GM04503 (cell line): ENCODE data around the gene SLC34A3.
"Not testable (repeated sequence)": the region's sequence is repeated elsewhere in the genome, so short reads cannot be mapped to it uniquely, and the experiment has no call there.

Experiments used
- DNase-seq: peaks from one replicate; pipeline ENCODE4 v3.0.0-alpha.2; 2012; ENCODE audit warnings: low read depth

Gene SLC34A3

DNA sequence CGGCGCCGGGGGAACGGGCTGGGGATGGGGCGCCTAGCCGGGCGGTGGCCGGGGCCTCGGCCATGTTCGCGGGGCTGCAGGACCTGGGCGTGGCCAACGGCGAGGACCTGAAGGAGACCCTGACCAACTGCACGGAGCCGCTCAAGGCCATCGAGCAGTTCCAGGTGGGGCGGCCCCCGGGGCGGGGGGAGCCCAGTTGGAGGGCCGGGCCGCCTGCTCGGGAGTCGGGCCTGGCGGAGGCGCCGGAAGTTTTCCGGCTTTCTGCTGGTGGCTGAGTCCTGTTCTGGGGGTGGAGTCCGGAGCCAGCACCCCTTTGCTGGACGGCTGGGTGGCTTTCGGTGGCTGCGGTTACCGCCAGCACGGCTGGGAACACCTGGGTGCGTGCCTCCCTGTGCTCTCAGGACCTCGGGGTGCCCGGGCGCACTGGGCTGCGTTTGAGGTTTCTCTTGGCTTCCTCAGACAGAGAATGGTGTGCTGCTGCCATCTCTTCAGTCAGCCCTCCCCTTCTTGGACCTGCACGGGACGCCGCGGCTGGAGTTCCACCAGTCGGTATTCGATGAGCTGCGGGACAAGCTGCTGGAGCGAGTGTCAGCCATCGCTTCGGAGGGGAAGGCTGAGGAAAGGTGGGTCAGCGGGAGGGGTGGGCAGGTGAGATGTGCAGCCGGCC, 24.9 kb downstream of the SLC34A3 start:
- no peak for DNase-seq

DNA sequence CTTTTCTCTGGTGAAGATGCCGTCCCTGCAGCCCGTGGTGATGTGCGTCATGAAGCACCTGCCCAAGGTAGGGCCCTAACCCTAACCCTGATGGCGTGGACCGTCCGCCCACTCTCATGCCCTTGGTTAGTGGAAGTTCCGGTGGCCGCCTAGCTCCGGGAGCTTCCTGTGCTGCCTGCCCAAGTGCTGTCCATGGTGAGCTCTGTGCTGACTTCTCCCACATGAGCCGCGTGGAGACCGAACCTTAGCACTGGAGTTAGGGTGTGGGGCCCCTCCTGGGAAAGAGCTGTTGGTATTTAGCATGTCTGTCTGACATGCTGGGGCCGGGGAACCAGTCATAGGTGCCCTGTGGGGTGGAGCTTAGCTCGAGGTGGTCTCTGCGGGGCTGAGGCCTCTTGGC, 25.7 kb downstream of the SLC34A3 start:
- DNase-seq = no peak

- DNase-seq = no peak
These were observed 26.2 kb downstream of the SLC34A3 start for GRCh38 chr9:137256856-137257255.

DNA sequence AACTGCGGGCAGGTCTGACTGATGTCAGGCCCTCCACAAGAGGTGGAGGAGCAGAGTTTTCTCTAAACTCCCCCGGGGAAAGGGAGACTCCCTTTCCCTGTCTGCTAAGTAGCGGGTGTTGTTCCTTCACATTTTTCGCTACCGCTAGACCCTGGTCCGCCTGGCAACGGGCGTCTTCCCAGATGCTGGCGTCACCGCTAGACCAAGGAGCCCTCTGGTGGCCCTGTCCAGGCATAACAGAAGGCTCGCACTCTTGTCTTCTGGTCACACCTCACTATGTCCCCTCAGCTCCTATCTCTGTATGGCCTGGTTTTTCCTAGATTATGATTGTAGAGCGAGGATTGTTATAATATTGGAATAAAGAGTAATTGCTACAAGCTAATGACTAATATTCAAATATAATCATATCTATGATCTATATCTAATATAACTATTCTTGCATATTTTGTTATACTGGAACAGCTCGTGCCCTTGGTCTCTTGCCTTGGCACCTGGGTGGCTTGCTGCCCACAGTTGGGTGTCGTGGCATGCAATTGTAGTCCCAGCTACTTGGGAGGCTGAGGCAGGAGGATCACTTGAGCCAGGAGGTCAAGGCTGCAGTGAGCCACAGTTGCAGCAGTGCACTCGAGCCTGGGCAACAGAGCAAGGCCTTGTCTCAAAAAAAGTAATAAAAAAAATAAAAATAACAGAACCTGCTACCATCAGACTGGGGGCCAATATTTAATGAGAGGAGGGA, 31.6 kb downstream of the SLC34A3 start:
- DNase-seq = not testable (repeated sequence)

- DNase-seq = no peak
These were observed 32.2 kb downstream of the SLC34A3 start for GRCh38 chr9:137262909-137263285.

DNA sequence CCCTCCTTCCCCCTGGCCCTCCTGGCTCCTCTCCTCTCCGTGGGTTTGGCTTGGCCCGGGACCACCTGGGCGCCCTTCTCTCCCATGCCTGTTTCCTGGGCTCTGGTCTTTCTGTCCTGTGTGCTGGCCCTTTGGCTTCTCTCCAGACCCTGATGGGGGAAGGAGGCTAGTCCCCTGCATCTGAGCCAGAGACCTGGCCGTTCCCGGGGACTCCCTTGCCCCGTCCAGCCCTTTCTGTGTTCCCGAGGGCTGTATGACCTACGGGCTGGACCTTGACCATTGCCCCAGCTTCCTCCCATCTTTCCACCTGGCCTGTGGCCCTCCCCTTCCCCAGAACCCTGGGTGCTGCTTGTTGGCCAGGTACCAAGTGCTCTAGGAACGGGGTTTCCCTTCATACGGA, 32.8 kb downstream of the SLC34A3 start:
- no peak for DNase-seq

GRCh38 chr9:137264067-137264466, 33.4 kb downstream of the SLC34A3 start:
- DNase-seq = no peak

DNA sequence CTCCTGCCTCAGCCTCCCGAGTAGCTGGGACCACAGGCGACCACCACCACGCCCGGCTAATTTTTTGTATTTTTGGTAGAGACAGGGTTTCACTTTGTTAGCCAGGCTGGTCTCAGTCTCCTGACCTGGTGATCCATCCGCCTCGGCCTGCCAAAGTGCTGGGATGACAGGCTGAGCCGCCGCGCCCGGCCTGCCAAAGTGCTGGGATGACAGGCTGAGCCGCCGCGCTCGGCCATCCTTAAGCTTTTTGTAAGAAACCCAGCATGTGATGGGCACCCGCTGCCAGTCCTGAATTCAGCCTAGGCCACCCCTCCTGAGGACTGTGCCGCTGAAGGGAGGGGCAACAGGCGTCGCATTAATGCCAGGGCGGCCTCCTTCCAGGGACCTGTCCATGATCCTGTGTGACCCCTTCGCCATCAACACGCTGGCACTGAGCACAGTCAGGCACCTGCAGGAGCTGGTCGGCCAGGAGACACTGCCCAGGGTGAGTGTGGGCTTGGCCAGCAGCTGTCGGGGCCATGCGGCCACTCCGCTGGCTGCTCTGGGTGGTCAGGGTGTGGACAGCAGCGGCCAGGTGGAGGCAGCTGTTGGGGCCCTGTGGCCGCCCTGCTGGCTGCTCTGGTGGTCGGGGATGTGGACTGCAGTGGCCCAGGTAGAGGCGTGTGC, 34.9 kb downstream of the SLC34A3 start:
- no peak for DNase-seq

DNA sequence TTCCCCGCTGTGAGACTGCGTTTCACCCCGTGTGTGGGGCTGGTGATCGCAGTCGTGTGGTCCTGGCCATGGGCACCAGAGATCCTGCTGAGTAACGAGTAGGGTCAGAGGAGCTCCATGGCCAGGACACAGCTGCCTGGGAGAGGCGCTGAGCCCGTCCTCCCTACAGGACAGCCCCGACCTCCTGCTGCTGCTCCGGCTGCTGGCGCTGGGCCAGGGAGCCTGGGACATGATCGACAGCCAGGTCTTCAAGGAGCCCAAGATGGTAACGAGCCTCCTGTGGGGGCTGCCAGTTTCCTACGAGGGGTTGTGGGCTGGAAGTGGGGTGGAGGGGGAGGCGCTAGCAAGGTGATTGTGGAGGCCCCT, 35.4 kb downstream of the SLC34A3 start:
- no peak for DNase-seq

- no peak for DNase-seq
These were observed 36.1 kb downstream of the SLC34A3 start for GRCh38 chr9:137266585-137267453.

DNA sequence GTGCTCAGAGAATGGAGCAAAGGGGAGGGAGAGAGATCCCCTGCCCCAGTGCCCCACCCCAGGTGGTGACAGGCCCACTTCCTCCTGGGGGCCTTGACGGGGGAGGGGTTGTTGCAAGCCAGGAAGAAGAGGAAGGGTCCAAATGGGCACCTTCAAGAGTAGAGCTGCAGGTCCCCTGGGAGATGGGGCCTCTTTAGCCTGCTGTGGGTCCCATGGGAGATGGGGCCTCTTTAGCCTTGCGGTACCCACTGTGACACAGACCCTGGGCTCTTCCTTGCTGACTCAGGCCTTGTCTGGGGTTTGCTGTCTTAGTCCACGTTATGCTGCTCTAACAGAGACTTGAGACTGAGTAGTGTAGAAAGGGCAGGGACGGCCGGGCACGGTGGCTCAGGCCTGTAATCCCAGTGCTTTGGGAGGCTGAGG, 37.2 kb downstream of the SLC34A3 start:
- DNase-seq = no peak

DNA sequence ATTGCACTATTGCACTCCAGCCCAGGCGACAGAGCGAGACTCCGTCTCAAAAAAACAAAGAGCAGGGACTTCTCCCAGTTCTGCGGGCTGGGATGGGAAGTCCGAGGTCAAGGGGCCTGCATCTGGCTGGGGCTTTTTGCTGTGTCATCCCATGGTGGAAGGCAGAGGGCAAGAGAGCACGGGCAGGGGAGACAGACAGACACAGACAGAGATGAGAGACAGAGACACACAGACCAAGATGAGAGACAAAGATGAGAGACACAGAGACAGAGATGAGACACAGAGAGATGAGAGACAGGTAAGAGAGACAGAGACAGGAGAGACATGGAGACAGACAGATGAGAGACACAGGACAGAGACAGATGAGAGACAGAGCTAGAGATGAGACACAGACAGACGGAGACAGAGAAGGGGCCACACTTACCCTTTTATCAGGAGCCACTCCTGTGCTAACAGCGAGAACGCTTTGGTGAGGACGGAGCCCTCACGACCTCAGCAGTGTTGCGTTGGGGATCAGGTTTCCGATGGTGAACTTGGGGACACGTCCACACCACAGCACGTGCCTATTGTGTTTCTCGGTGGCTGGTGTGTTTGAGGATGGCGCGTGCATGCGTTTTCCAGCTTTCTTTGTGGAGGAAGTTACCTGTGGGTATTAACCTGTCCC, 38.0 kb downstream of the SLC34A3 start:
- no peak for DNase-seq

DNA sequence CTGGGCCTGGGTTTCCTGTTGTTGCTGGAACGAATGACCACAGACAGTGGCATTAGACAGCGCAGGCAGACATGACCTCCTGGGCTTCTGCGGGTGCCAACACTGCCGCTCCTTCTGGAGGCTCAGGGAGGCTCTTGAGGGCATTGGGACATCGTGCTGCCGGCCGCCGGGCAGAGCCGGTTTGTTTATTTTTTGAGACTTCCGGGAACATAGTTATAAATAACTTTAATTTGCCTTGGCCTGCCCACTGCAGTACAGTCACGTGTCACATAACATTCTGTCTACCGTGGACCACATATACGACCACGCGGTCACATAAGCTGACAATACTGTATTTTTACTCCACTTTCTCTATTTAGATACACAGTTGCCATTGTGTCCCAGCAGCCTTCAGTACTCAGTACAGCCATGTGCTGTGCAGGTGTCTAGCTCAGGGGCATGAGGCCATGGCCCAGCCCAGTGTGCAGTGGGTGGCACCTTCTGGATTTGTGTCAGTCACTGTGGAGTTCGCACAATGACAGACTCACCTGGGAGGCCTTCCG, 38.6 kb downstream of the SLC34A3 start:
- DNase-seq = no peak

DNA sequence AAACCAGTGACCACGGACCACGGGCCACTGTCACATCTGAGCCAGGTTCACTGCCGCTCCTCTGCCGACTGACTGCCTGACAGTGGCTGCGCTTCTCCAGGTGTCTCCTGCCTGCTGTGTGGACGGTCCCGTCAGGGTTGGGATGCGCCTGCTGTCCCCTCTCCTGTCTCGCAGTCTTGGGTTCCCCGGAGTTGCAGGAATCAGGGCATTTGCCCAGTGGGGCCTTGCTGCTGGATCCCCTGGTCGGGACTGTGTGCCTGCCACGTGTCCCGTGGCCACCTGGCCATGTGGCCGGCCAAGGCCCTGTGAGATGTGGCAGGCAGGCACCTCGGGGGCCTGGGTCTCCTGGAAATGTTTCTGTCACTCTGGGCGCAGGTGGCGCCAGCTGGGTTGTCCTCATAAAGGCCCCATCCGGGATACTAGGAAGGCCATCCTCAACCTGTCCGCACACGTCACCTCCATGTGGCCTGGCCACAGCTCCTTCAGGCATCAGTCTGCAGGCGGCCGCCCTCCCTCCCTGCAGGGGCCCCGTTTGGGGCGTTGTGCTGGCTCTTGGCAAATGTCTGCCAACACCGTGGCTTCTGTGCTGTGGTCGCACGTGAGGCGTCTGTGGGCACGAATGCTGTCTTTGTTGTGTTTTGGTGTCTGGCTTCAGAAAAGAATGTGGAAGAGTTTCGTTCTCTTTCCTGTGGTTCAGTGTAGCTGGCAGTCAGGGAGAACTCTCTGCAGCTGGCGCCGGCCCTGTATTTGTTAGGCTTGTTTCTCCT, 40.4 kb downstream of the SLC34A3 start:
- DNase-seq = no peak

- DNase-seq = no peak
These were observed 41.0 kb downstream of the SLC34A3 start for GRCh38 chr9:137271696-137272076.

DNA sequence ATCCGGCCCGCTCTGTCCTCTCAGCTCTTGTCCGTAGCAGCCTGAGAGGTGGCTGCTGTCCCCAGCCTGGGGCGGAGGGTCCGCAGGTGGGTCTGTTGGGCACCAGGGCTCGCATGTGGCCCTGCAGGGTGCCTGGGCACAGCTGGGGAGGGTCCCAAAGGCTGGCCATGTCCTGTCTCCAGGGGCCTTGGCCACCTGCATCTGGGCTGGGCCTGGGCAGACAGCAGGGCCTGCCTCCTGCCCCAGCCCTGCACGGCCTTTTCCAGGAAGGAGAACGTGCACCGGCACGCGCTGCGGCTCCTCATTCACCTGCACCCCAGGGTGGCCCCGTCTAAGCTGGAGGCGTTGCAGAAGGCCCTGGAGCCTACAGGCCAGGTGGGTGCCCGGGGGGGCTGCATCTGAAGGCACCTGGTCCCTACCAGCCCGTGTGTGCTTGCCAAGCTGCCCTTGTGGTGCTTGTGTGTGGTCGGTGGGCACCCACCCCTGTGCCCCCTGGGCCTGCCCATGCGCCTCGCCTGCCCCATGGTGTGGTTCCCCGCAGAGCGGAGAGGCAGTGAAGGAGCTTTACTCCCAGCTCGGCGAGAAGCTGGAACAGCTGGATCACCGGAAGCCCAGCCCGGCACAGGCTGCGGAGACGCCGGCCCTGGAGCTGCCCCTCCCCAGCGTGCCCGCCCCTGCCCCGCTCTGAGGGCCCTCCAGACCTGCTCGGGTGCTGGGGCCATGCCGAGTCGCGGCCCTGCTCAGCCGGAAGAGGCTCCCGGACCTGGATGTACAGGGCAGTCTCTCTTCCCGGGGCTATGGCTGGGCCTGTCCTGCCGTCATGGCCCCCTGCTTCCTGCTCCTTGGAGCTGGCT, 41.8 kb downstream of the SLC34A3 start:
- no peak for DNase-seq

GRCh38 chr9:137273095-137273490, 42.4 kb downstream of the SLC34A3 start:
- DNase-seq = no peak

DNA sequence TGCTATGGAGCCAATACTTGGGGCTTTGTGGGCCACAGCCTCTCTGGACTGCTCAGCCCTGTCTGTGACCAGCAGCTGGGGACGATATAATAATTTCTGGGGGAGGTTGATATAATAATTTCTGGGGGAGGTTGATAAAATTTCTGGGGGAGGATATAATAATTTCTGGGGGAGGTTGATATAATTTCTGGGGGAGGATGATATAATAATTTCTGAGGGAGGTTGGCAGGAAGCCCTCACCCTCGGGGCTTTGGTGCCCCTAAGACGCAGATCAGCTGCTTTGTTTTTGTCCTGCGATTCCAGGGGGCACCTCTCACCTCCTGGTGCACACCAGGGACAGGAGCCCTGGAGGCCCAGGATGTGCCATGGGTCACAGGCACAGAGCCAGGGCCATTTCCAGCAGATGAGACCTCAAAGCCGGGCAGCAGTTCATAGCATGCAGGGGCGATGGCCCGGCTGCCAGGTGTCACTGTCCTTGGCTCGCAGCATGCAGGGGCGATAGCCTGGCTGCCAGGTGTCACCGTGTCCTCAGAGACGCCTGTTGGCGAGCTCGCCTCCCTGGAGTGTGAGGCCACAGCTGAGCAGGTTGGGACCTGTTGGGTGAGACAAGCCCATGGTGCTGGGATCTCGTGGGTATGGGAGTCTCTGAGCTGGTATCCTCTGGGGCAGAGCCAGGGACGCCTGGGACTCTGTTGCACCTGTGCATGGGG, 43.1 kb downstream of the SLC34A3 start:
- DNase-seq = no peak

DNA sequence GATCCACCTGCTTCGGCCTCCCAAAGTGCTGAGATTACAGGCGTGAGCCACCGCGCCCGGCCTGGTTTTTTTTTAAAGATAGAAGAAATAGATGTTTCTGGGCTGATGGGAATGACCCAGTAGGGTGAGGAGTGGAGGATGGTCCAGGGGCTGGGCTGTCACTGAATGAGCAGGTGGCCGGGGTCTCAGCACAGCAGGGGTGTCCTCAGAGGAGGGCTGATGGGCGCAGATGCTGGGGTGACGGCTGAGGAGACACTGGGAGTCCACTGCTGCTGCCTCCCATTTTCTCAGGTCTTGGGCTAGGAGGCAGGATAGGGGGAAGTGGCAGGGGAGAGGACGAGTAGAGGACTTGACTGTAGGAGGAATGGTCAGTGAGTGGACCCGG, 44.5 kb downstream of the SLC34A3 start:
- no peak for DNase-seq
